ENCODE results near the gene OR51A4.
"Not testable (repeated sequence)": the region's sequence is repeated elsewhere in the genome, so short reads cannot be mapped to it uniquely, and the experiment has no call there.

The OR51A4 gene, protein sequence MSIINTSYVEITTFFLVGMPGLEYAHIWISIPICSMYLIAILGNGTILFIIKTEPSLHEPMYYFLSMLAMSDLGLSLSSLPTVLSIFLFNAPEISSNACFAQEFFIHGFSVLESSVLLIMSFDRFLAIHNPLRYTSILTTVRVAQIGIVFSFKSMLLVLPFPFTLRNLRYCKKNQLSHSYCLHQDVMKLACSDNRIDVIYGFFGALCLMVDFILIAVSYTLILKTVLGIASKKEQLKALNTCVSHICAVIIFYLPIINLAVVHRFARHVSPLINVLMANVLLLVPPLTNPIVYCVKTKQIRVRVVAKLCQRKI

DNA sequence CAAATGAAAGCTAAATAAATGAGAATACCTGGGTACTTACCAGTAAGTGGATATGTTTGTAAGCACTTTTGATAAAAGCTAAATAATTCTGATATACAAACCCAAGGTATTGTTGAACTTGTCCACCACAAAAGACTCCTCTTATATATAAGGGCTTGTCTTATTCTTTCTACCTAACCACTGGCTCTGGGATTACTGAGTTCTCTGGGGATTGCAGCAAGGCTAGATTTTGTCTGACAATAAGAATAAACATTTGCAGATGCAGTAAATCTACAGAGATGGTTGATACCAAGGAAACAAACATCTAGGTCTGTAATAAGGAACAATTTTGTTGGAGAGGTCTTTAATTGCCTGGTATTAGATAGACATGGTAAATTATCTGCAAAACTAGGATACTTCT lies at the start of gene OR51A4:
Gene OR51A4, minus strand, starts transcription at position 101 of the 400 bp plus-strand sequence. CDS start 505 bp downstream, outside the sequence.
- DNase-seq (ENCODE audit: low read depth in 2 of 2, low spot score in 1 of 2), result no peak

GRCh38 chr11:4994551-4994950 lies 47.1 kb upstream of the OR51A4 start, which contains the start of gene OR51L1:
Gene OR51L1, plus strand, starts transcription at chr11:4994851. Its CDS starts 4,132 bp downstream, at chr11:4998983.
- no peak for DNase-seq (ENCODE audit: low read depth in 2 of 2, low spot score in 1 of 2)

DNA sequence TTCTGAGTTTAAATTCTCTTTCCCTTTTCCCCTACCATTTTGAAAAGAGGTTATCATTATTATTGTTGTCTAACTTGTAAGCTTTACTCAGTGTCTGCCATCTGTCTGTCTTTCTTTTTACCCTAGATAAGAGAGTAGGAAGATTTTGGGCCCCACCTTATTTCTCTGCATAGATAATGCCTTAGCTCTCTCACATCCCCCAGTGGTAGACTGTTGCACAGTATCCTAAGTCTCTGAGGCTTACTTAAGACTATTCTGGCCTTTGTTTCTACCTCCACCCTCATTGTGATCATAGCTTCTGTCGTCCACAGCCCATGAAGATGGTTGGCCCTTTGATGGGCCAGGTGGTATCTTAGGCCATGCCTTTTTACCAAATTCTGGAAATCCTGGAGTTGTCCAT lies 43.7 kb upstream of the OR51A4 start:
- no peak for DNase-seq (ENCODE audit: low read depth in 2 of 2, low spot score in 1 of 2)

DNA sequence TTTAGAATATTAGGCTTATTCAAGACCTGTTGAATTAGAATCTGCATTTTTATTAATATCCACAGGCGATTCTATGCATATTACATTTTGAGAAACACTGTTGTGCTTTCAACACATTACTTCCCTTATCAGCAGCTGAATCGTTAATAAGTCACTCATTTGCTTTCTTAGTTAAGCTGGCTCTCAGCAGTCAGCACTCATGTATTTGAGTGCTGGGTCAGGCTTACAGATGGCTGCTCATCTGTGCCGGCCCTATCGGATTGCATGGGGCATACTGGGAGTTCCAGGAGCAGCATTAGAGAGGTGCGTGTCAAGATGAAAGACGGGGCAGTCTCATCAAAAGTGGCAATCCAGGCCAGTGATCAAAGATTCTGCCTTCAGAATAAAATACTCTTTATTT lies 36.4 kb upstream of the OR51A4 start:
- DNase-seq (ENCODE audit: low read depth in 2 of 2, low spot score in 1 of 2), result no peak

DNA sequence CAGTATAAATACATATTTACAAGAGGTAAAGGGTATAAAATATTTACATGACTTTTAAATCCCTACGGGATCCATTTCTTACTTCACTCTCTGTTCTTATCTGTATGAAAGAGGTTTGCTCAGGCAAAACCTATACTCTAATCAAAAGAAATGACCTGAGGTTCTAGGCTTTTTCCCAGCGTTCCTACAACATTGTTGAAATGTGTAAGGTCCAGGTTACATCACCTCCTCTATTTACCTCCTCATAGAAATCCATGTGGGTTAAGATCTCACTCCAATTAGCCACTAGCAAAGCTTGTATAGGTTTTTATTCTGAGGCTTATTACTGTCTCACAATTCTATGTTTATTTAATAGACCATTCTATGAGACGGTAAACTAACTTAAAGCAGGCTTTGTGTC lies 35.3 kb upstream of the OR51A4 start:
- DNase-seq (ENCODE audit: low read depth in 2 of 2, low spot score in 1 of 2), result no peak

DNA sequence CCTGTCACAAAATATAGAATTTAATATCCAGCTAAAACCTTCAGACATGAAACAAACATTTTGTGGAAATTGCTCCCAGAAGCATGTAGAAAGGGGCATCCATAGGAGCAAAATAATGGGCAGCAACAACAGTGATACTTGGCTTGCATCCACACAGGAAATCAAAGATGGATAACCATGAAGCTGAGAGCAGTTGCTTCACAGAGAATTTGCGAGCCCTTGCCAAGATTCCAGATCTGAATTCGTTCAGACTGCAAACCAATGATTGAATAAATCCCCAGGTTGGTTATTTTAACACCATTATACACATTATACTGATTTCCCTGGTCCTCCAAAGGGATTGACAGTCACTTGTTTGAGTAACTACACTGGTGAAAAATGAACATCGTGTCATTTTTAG lies 31.6 kb upstream of the OR51A4 start:
- no peak for DNase-seq (ENCODE audit: low read depth in 2 of 2, low spot score in 1 of 2)

GRCh38 chr11:4975436-4975835 lies 28.0 kb upstream of the OR51A4 start:
- DNase-seq (ENCODE audit: low read depth in 2 of 2, low spot score in 1 of 2), result no peak

- DNase-seq (ENCODE audit: low read depth in 2 of 2, low spot score in 1 of 2), result no peak
Observed at GRCh38 chr11:4962816-4963215, 15.4 kb upstream of the OR51A4 start.

DNA sequence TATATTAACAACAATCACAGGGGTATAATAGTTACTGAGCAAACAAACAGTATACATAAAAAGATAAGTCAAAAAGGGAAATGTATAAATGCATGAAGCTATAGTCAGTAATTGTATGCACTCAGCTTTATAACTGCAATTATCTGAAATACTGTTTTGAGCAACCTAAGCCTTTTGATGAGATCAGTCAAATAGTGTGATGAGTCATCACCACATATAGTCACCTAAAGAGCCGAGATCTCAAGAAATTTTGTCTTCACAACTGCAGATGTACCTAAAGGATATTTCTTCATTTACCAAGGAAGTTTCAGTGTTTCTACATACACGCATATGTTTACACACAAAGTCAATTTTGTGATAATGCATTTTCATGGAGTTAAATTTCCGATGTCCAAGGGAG lies 13.5 kb upstream of the OR51A4 start:
- DNase-seq (ENCODE audit: low read depth in 2 of 2, low spot score in 1 of 2), result no peak

GRCh38 chr11:4957396-4957795 lies 10.0 kb upstream of the OR51A4 start:
- DNase-seq (ENCODE audit: low read depth in 2 of 2, low spot score in 1 of 2), result no peak

GRCh38 chr11:4955613-4956012 lies 8.2 kb upstream of the OR51A4 start, which contains the start of gene OR51A2:
Gene OR51A2, minus strand, starts transcription at chr11:4955713. Its CDS starts 0 bp downstream, at chr11:4955713.
- not testable (repeated sequence) for DNase-seq (ENCODE audit: low read depth in 2 of 2, low spot score in 1 of 2)

GRCh38 chr11:4936745-4937144 lies 10.7 kb downstream of the OR51A4 start:
- no peak for DNase-seq (ENCODE audit: low read depth in 2 of 2, low spot score in 1 of 2)

GRCh38 chr11:4932751-4933150 lies 14.7 kb downstream of the OR51A4 start:
- no peak for DNase-seq (ENCODE audit: low read depth in 2 of 2, low spot score in 1 of 2)

DNA sequence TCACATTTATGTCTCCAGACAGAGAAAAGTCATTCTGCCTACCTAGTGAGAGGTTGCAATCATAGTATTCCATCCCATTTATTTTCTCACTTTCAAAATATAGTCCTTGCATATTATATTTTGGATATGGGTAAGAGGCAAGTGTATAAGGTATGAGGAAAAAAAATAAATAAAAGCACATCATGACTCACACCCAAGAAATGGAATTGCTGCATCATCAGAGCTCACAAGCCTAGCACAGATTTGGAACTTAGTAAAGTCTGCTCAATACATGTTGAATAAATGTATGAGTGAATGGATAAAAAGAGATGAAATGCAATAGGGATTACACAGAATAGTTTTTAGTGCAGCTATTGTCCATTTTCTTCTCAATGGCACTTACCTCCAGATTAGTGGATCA lies 20.8 kb downstream of the OR51A4 start:
- no peak for DNase-seq (ENCODE audit: low read depth in 2 of 2, low spot score in 1 of 2)

- no peak for DNase-seq (ENCODE audit: low read depth in 2 of 2, low spot score in 1 of 2)
Observed at GRCh38 chr11:4924239-4924638, 23.2 kb downstream of the OR51A4 start, which contains the start of gene OR51G1. Gene OR51G1, minus strand, starts transcription at chr11:4924339. Its CDS starts 0 bp downstream, at chr11:4924339.

- no peak for DNase-seq (ENCODE audit: low read depth in 2 of 2, low spot score in 1 of 2)
Observed at GRCh38 chr11:4922304-4922703, 25.1 kb downstream of the OR51A4 start.

GRCh38 chr11:4921796-4922195 lies 25.6 kb downstream of the OR51A4 start:
- DNase-seq (ENCODE audit: low read depth in 2 of 2, low spot score in 1 of 2), result no peak

DNA sequence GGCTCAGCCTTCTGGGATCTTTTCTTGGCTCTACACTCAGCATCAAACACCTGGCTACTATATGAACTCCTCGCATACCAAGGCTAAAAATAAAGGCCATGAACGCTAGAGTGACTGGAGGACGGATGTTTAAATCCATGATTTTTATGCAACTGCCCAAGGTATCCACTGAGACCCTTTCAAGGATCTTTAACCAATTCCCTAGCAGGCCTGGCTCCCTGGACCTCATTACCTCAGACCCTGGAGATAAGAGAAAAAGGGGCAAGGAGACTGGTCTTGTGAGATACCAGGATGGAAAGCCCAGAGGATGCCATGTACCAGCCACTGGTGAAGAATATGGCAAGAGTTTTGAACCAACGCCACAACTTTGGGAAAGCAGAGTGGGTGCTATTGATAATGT lies 28.2 kb downstream of the OR51A4 start, which contains the start of gene OR51G2:
Gene OR51G2, minus strand, starts transcription at position 101 of the 400 bp plus-strand sequence. CDS start 3,687 bp downstream, outside the sequence.
- no peak for DNase-seq (ENCODE audit: low read depth in 2 of 2, low spot score in 1 of 2)

GRCh38 chr11:4916581-4916980 lies 30.8 kb downstream of the OR51A4 start:
- DNase-seq (ENCODE audit: low read depth in 2 of 2, low spot score in 1 of 2), result no peak

DNA sequence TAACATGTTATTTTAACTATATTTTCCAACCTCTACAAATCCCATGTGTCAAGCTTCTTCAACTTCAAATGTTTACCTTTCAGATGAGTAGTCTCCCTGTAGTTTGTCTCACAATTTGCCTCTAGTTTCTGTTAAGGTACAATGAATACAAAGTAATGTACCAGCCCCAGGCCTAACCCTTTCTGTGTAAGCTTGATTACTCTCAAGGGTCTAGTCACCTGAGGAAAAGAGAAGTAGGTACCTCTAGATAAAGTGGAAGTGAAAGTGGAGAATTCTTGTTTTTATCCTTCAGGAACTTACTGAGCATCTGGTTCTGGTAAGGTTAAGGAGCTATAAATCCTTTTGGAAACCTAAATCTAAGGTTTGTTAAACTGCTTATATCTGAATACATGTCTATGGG lies 43.9 kb downstream of the OR51A4 start, which contains the start of gene OR51A7:
Gene OR51A7, plus strand, starts transcription at position 300 of the 400 bp plus-strand sequence. CDS start 3,587 bp downstream, outside the sequence.
- no peak for DNase-seq (ENCODE audit: low read depth in 2 of 2, low spot score in 1 of 2)
